Measurements from ENCODE around the gene EXOSC3. TPM values are rescaled to one million over a fixed set of nuclear protein-coding genes. Genes with fewer than 3 reads are reported as not detected.
A peak's percentile ranks its signal among the peaks of the same experiment; 100 is the strongest.

The EXOSC3 gene
- total and polyA plus RNA-seq, 2 of the 8 experiments (the other 6 are each of a cell fraction or from before 2014, with no cell fraction given), result 46.7 to 73.4 TPM

DNA sequence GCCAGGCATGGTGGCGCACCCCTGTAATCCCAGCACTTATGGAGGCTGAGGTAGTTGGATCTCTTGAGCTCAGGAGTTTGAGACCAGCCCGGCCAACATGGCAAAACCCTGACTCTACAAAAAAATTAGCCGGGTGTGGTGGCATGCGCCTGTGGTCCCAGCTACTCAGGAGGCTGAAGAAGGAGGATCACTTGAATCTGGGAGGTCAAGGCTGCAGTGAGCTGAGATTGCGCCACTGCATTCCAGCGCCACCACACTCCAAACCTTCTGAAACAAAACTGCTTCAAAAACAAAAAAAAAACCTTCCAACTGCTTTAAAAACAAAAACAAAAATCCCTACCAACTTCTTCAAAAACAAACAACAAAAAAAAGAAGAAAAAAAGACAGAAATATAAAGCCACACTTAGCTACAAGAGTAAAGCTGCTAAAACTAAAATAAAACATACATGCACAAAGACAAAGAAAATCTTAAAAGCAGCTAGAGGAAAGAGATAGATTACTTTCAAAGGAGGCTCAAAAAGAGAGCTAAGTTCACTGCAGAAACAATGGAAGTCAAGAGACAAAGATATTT lies 27.1 kb upstream of the EXOSC3 start (continued):
- TF ChIP-seq, protein P1, sequence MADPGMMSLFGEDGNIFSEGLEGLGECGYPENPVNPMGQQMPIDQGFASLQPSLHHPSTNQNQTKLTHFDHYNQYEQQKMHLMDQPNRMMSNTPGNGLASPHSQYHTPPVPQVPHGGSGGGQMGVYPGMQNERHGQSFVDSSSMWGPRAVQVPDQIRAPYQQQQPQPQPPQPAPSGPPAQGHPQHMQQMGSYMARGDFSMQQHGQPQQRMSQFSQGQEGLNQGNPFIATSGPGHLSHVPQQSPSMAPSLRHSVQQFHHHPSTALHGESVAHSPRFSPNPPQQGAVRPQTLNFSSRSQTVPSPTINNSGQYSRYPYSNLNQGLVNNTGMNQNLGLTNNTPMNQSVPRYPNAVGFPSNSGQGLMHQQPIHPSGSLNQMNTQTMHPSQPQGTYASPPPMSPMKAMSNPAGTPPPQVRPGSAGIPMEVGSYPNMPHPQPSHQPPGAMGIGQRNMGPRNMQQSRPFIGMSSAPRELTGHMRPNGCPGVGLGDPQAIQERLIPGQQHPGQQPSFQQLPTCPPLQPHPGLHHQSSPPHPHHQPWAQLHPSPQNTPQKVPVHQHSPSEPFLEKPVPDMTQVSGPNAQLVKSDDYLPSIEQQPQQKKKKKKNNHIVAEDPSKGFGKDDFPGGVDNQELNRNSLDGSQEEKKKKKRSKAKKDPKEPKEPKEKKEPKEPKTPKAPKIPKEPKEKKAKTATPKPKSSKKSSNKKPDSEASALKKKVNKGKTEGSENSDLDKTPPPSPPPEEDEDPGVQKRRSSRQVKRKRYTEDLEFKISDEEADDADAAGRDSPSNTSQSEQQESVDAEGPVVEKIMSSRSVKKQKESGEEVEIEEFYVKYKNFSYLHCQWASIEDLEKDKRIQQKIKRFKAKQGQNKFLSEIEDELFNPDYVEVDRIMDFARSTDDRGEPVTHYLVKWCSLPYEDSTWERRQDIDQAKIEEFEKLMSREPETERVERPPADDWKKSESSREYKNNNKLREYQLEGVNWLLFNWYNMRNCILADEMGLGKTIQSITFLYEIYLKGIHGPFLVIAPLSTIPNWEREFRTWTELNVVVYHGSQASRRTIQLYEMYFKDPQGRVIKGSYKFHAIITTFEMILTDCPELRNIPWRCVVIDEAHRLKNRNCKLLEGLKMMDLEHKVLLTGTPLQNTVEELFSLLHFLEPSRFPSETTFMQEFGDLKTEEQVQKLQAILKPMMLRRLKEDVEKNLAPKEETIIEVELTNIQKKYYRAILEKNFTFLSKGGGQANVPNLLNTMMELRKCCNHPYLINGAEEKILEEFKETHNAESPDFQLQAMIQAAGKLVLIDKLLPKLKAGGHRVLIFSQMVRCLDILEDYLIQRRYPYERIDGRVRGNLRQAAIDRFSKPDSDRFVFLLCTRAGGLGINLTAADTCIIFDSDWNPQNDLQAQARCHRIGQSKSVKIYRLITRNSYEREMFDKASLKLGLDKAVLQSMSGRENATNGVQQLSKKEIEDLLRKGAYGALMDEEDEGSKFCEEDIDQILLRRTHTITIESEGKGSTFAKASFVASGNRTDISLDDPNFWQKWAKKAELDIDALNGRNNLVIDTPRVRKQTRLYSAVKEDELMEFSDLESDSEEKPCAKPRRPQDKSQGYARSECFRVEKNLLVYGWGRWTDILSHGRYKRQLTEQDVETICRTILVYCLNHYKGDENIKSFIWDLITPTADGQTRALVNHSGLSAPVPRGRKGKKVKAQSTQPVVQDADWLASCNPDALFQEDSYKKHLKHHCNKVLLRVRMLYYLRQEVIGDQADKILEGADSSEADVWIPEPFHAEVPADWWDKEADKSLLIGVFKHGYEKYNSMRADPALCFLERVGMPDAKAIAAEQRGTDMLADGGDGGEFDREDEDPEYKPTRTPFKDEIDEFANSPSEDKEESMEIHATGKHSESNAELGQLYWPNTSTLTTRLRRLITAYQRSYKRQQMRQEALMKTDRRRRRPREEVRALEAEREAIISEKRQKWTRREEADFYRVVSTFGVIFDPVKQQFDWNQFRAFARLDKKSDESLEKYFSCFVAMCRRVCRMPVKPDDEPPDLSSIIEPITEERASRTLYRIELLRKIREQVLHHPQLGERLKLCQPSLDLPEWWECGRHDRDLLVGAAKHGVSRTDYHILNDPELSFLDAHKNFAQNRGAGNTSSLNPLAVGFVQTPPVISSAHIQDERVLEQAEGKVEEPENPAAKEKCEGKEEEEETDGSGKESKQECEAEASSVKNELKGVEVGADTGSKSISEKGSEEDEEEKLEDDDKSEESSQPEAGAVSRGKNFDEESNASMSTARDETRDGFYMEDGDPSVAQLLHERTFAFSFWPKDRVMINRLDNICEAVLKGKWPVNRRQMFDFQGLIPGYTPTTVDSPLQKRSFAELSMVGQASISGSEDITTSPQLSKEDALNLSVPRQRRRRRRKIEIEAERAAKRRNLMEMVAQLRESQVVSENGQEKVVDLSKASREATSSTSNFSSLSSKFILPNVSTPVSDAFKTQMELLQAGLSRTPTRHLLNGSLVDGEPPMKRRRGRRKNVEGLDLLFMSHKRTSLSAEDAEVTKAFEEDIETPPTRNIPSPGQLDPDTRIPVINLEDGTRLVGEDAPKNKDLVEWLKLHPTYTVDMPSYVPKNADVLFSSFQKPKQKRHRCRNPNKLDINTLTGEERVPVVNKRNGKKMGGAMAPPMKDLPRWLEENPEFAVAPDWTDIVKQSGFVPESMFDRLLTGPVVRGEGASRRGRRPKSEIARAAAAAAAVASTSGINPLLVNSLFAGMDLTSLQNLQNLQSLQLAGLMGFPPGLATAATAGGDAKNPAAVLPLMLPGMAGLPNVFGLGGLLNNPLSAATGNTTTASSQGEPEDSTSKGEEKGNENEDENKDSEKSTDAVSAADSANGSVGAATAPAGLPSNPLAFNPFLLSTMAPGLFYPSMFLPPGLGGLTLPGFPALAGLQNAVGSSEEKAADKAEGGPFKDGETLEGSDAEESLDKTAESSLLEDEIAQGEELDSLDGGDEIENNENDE (IDR thresholded peaks at IDR 0.05; ENCODE audit: insufficient replicate concordance, low read length), result no peak
- TF ChIP-seq CEBPB (IDR thresholded peaks at IDR 0.05; ENCODE audit: low read depth, low read length), result 0 out of 2 replicates have a peak, but pooled peaks have one; percentile 10
